Testis (tissue), 3 donors: ENCODE results near the gene NFATC3. TPM values are rescaled to one million over a fixed set of nuclear protein-coding genes. Genes with fewer than 3 reads are reported as not detected.

Experiments used
- DNase-seq: peaks from one replicate; pipeline ENCODE4 v3.0.0-alpha.2; 2019
- H3K27ac ChIP-seq, 2 donors: fragments of 200-600 bp; sonication (generic); one replicate each; pipeline ENCODE4 v1.5.1; 2019
- H3K27me3 ChIP-seq: fragments of 200-600 bp; sonication (generic); one replicate; pipeline ENCODE4 v1.5.1; 2019
- H3K36me3 ChIP-seq: fragments of 200-600 bp; sonication (generic); one replicate; pipeline ENCODE4 v1.5.1; 2017; ENCODE audit warnings: low read depth; ENCODE audit errors: missing control alignments
- H3K4me1 ChIP-seq: fragments of 200-600 bp; sonication (generic); one replicate; pipeline ENCODE4 v1.5.1; 2019
- H3K4me3 ChIP-seq, 2 donors: fragments of 200-600 bp; sonication (generic); one replicate each; pipeline ENCODE4 v1.5.1; 2017 to 2019
- H3K9me3 ChIP-seq: fragments of 200-600 bp; sonication (generic); one replicate; pipeline ENCODE4 v1.5.1; 2017
- CTCF ChIP-seq, 3 experiments: fragments of 450-650 bp in 2 of 3; fragments of 200-600 bp in 1 of 3; sonication (generic) in 1 of 3; IDR thresholded peaks; one replicate each; pipeline ENCODE4 v1.5.1; 2016 to 2019; ENCODE audit warnings: antibody characterized with exemption in 3 of 3, mild to moderate bottlenecking in 2 of 3, moderate library complexity in 1 of 3
- POLR2A ChIP-seq: fragments of 450-650 bp; IDR thresholded peaks from one replicate; pipeline ENCODE4 v1.6.1; 2017; ENCODE audit warnings: antibody characterized with exemption, mild to moderate bottlenecking, moderate library complexity
- WGBS, 2 donors: methylation state at CpG; one replicate each; pipeline ENCODE4 v1.1.5; 2018; 5-methylcytosine and 5-hydroxymethylcytosine counted together
- intact Hi-C: fragments of 100-400 bp; cut with DNase I; formaldehyde crosslinking; loops from one replicate; pipeline ENCODE4 v1.15.1; 2023; ENCODE audit warnings: low total_unique reads
- polyA plus RNA-seq: library from polyadenylated mRNA; stranded (reverse); fragments of 350-450 nt; fragmentation: Illumina TruSeq; extraction: RNeasy Lipid Tissue Mini Kit (QIAGEN cat#74804); gene quantifications from one replicate; pipeline ENCODE4 v1.2.3, GENCODE V29; 2014; ENCODE audit warnings: low read depth, low replicate concordance; ENCODE audit not compliant: insufficient read depth
- total RNA-seq, 2 donors: library from RNA; depleted of rRNA; stranded (reverse); fragments of >200 nt; gene quantifications; one replicate each; pipeline ENCODE4 v1.2.3, GENCODE V29; 2016

Gene NFATC3
- total and polyA plus RNA-seq, 3 donors from 2014 or later: 78.0 to 115 (median 94.7) TPM

GRCh38 chr16:68166264-68166663, 81.1 kb downstream of the NFATC3 start:
- H3K27ac ChIP-seq: no peak overlapping the region
- 87 to 91% methylated on average over 3 of the region's 3 CpGs for WGBS, 2 donors
- no peak for DNase-seq
- no peaks in the 10 kb centered on the region for H3K27me3 ChIP-seq
- intact Hi-C loops: no loop called here
- no peaks in the 10 kb centered on the region for H3K36me3 ChIP-seq
- TF ChIP-seq CTCF (IDR thresholded peaks at IDR 0.05) (no peak), POLR2A (no peak)
- no peaks in the 10 kb centered on the region for H3K4me1 ChIP-seq
- H3K9me3 ChIP-seq: no peaks in the 10 kb centered on the region
- H3K4me3 ChIP-seq: no peak overlapping the region

- intact Hi-C loops: no loop called here
- TF ChIP-seq CTCF (IDR thresholded peaks at IDR 0.05) (no peak), POLR2A (no peak)
- DNase-seq: no peak
- WGBS, 2 donors: 71 to 80% methylated on average over 2 of the region's 2 CpGs
- Histone ChIP-seq H3K36me3 (no peaks in the 10 kb centered on the region), H3K9me3 (no peaks in the 10 kb centered on the region), H3K4me3 (no peak overlapping the region), H3K4me1 (no peaks in the 10 kb centered on the region), H3K27me3 (no peaks in the 10 kb centered on the region), H3K27ac (no peak overlapping the region)
Measured at GRCh38 chr16:68179196-68179795, 94.1 kb downstream of the NFATC3 start.

- H3K27me3 ChIP-seq: no peaks in the 10 kb centered on the region
- no peak overlapping the region for H3K4me3 ChIP-seq
- intact Hi-C loops: no loop called here
- H3K27ac ChIP-seq: no peak overlapping the region
- no peak for DNase-seq
- no peaks in the 10 kb centered on the region for H3K9me3 ChIP-seq
- TF ChIP-seq CTCF (IDR thresholded peaks at IDR 0.05) (no peak), POLR2A (no peak)
- 92 to 96% methylated on average over 4 of the region's 4 CpGs for WGBS, 2 donors
- no peaks in the 10 kb centered on the region for H3K36me3 ChIP-seq
- H3K4me1 ChIP-seq: no peaks in the 10 kb centered on the region
Measured at GRCh38 chr16:68179855-68180254, 94.7 kb downstream of the NFATC3 start.

- 72% methylated on average over 3 of the region's 3 CpGs for WGBS, 2 donors
- Histone ChIP-seq H3K4me3 (no peak overlapping the region), H3K4me1 (no peaks in the 10 kb centered on the region), H3K36me3 (no peaks in the 10 kb centered on the region), H3K9me3 (no peaks in the 10 kb centered on the region), H3K27me3 (no peaks in the 10 kb centered on the region), H3K27ac (no peak overlapping the region)
- TF ChIP-seq POLR2A (no peak), CTCF (IDR thresholded peaks at IDR 0.05) (no peak)
- intact Hi-C loops: no loop called here
- no peak for DNase-seq
Measured at GRCh38 chr16:68183046-68183445, 97.9 kb downstream of the NFATC3 start.

GRCh38 chr16:68186877-68187276, 101.7 kb downstream of the NFATC3 start:
- TF ChIP-seq CTCF (IDR thresholded peaks at IDR 0.05) (no peak), POLR2A (no peak)
- no peak overlapping the region for H3K27ac ChIP-seq
- no peak for DNase-seq
- no peaks in the 10 kb centered on the region for H3K4me1 ChIP-seq
- WGBS, 2 donors: 91 to 97% methylated on average over 5 to 7 of the region's 7 CpGs
- no peaks in the 10 kb centered on the region for H3K9me3 ChIP-seq
- H3K36me3 ChIP-seq: no peaks in the 10 kb centered on the region
- H3K27me3 ChIP-seq: no peaks in the 10 kb centered on the region
- H3K4me3 ChIP-seq: no peak overlapping the region
- intact Hi-C loops: no loop called here
